Measurements from ENCODE around the gene KMT2B. TPM values are rescaled to one million over a fixed set of nuclear protein-coding genes. Genes with fewer than 3 reads are reported as not detected.
A peak's percentile ranks its signal among the peaks of the same experiment; 100 is the strongest.

Gene KMT2B
- total RNA-seq, 8 experiments from 2014 or later = 6.1 to 28.4 (median 11.0) TPM

DNA sequence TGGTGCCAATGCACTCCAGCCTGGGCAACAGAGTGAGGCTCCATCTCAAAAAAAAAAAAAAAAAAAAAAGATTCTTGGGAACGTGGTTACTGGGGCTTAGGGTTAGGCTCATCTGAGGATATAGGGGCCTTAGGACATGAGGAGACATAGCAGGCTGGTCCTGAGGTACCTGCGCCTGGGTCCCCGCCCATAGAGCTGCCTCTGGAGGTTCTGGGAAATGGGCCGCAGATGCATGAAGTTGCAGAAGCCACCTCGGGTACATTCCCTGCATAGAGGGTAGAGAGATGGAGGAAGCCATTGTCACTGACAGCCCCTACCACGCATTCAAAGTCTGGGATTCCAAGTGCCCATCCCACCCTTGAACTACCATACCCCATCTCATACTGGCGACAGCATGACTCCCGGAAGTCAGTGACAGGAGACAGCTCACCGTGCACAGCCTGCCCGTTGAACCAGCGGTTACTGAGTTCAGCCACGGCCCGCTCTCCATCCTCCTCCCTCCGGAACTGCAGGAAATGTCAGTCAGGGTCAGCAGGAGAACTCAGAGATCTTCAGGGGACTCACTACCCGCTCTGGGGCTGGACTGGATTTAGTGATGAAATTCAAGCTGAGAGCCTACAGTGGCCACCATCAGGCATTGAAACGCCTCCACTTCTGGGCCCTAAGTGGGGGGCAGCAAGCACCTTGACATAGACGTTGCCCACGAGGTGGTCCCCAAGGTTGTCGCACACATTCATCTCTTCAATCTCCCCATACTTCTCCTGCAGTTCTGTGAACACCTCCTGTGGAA lies 26.0 kb downstream of the KMT2B start:
- Histone ChIP-seq H3K27ac (no peak overlapping the region), H3K4me3 (peak overlapping the region; percentile 97 to 99 (median 98)), H3K4me1 (replicated peaks in 1 of 2) (peaks cover 11 to 12% of the 10 kb centered on the region in 2 donors)
- ATAC-seq (replicated peaks in 6 of 8) = no peak
- WGBS, 10 experiments = 33 to 100% (median 83%) methylated on average over 1 to 13 of the region's 19 CpGs; no CpG with 5 or more reads in 3 of the 10 experiments
- in situ Hi-C loops (cut with MboI; ENCODE audit: low pct_unique_long_range_greater_than_20kb in 2 of 9, low sequenced_read_pairs in 9 of 9, unreplicated experiment in 9 of 9) = no loop called here

DNA sequence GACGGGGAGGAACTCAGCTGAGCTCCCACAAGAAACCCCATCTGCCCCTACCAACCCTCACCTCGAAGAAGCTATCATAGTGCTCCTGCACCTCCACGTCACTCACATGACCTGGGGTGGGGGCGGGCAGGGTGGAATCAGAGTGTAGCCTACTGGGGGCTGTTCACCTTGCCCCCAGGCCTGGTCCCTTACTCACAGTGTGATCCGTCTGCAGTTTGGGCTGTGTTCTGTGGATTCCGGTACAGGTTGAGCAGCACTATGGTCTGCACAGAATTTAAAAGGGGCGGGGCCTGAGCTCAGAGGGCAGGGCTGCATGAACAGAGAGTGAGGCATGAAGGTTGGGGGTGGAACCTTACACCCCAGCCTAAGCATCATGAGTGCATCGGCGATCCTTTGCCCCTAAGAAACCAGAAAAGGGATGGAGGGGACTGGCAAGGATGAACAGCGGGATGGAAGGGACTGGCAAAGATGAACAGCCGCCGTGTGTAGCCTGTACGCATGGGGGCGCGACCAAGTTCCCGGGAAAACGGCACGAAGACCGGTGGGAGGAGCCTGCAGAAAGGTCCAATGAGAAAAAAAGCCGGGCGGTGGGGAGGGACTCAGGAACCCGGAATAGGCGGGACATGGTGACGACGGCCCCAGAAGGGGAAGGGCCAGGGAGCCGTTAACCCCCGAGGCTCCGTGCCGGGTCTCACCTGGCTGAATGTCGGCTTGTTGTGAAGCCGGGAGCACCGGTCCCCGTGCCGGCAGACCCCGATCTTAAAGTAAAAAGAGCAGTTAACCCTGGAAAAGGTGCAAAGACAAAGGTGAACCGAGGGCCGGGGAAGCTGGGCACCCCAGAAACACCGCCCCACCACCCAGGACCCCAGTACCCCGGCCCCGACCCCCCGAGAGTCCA lies 26.9 kb downstream of the KMT2B start:
- ATAC-seq (replicated peaks in 6 of 8) = peak; percentile 43 to 56 (median 47)
- Histone ChIP-seq H3K4me1 (replicated peaks in 1 of 2) (peaks cover 16 to 20% of the 10 kb centered on the region in 2 donors), H3K4me3 (peak overlapping the region; percentile 97 to 99 (median 98)), H3K27ac (peak overlapping the region; percentile 99 to 100)
- WGBS, 10 experiments = 0 to 2% (median 0%) methylated on average over 1 to 13 of the region's 41 CpGs; no CpG with 5 or more reads in 1 of the 10 experiments
- in situ Hi-C loops (cut with MboI; ENCODE audit: low pct_unique_long_range_greater_than_20kb in 2 of 9, low sequenced_read_pairs in 9 of 9, unreplicated experiment in 9 of 9) = no loop called here

DNA sequence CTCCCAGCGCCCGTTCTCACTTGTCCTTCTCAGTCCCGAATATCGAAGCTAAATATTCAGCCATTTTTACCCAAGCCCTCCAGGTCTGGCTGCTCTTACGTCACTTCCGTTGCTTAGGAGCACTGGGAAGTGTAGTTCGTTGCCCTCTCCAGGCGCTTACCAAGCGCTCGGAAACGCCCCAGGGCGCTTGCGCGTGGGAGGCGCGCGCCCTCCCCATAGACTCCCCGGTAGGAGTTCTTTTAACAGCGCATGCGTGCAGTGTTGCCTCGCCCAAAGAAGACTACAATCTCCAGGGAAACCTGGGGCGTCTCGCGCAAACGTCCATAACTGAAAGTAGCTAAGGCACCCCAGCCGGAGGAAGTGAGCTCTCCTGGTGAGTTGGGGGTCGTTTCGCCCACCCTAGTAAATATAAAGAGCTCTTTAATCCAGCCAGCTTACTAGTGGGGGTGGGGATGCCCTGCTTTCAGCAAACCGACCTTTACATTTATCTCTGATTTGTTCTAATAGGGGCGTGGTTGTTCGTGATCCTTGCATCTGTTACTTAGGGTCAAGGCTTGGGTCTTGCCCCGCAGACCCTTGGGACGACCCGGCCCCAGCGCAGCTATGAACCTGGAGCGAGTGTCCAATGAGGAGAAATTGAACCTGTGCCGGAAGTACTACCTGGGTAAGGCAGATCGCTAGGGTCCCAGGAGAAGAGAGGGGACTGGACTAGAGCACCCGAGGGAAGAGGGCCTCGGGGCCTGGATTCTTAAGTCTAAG lies 27.7 kb downstream of the KMT2B start, which contains the start of the genes PSENEN and U2AF1L4:
Gene PSENEN, plus strand, starts transcription at position 324 of the 759 bp plus-strand sequence. Its CDS starts 280 bp downstream, at position 604.
Gene U2AF1L4, minus strand, starts transcription at position 91 of the 759 bp plus-strand sequence. Its CDS starts 27 bp downstream, at position 64.
- Histone ChIP-seq H3K4me1 (replicated peaks in 1 of 2) (peaks cover 16 to 22% of the 10 kb centered on the region in 2 donors), H3K27ac (peak within 1 kb of the TSS; percentile 99 to 100), H3K4me3 (peak within 1 kb of the TSS; percentile 97 to 99 (median 98))
- WGBS, 10 experiments = 0 to 7% (median 1%) methylated on average over 1 to 27 of the region's 40 CpGs; no CpG with 5 or more reads in 4 of the 10 experiments
- in situ Hi-C loops (cut with MboI; ENCODE audit: low pct_unique_long_range_greater_than_20kb in 2 of 9, low sequenced_read_pairs in 9 of 9, unreplicated experiment in 9 of 9) = no loop called here
- peak; percentile 40 to 61 (median 54) for ATAC-seq (replicated peaks in 6 of 8)

DNA sequence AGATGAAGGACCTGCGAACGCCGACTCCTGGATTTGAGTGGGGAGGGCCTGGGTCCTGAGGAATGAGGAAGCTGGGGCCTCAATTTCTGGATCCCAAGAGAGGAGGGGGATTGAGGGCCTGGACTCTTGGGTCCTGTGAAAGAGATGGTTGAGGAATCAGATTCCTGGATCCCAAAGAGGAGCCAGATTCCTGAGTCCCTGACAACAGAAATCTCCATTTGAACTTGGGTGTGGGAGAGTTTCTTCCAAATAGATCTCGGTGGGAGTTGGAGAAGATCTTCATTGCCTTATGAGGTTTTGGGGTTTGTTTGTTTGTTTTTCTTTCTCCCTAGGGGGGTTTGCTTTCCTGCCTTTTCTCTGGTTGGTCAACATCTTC lies 28.3 kb downstream of the KMT2B start:
- 0 to 60% methylated on average over 1 of the region's 4 CpGs; no CpG with 5 or more reads in 8 of the 10 experiments for WGBS, 10 experiments
- peak overlapping the region; percentile 97 to 99 (median 98) for H3K4me3 ChIP-seq
- H3K4me1 ChIP-seq (replicated peaks in 1 of 2) = peaks cover 16 to 22% of the 10 kb centered on the region in 2 donors
- in situ Hi-C loops (cut with MboI; ENCODE audit: low pct_unique_long_range_greater_than_20kb in 2 of 9, low sequenced_read_pairs in 9 of 9, unreplicated experiment in 9 of 9) = no loop called here
- no peak for ATAC-seq (replicated peaks in 6 of 8)
- peak overlapping the region; percentile 37 to 63 for H3K27ac ChIP-seq

DNA sequence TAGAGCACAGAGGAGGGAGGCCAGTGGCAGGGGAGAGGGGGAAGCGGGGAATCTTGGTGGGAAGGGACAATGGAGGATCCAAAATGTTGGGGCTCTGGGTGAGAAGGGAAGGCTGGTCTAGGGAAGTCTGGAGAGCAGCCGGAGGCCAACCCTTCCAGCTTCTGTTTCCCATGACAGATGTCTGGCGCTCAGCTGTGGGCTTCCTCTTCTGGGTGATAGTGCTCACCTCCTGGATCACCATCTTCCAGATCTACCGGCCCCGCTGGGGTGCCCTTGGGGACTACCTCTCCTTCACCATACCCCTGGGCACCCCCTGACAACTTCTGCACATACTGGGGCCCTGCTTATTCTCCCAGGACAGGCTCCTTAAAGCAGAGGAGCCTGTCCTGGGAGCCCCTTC lies 28.7 kb downstream of the KMT2B start:
- Histone ChIP-seq H3K27ac (no peak overlapping the region), H3K4me1 (replicated peaks in 1 of 2) (peaks cover 15 to 20% of the 10 kb centered on the region in 2 donors), H3K4me3 (peak overlapping the region in 2 of 5 donors; percentile 97 to 99)
- WGBS, 10 experiments = 50 to 86% methylated on average over 1 to 4 of the region's 5 CpGs; no CpG with 5 or more reads in 8 of the 10 experiments
- no peak for ATAC-seq (replicated peaks in 6 of 8)
- in situ Hi-C loops (cut with MboI; ENCODE audit: low pct_unique_long_range_greater_than_20kb in 2 of 9, low sequenced_read_pairs in 9 of 9, unreplicated experiment in 9 of 9) = no loop called here

DNA sequence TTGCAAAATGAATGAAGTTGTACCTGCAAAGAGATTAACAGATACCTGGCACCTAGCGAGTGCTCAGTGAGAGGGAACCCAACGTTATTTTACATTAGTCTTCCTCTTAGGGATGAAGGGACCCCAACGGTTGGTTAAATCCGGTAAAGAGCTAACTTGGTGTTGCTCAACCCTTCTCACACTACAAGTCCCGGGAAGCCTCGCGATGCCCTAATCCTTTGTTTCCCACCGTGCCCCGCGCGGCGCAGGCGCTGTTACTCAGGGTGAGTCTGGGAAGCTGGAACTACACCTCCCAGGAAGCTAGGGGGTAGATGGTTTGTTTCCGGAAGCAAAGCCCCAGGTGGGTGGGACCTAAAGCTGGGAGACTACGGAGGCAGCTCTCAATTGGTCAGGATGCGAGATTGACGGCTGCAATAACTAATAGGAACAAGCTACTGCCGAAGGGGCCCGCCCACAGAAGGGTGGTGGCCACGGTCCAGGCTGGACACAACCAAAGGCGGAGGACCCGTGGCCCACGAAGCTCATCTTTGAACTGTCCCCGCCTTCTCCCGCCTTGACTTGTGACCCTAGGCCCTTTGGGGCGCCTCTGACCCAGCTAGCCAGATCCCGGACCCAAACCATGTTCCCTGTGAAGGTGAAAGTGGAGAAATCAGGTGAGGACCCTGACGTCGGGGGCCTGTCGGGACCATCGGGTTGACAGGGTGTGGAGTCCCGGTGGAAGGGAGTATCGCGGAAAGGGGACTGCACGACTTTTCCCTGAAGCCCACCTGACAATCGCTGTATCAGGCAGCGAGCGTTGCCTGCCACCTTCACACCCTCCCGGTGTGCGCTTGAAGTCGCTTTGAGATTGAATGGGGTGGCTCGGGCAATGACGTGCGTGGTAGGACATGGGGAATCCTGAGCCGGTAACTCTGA lies 30.6 kb downstream of the KMT2B start, which contains the start of gene LIN37:
Gene LIN37, plus strand, starts transcription at position 471 of the 915 bp plus-strand sequence. Its CDS starts 149 bp downstream, at position 620.
- Histone ChIP-seq H3K4me3 (peak within 1 kb of the TSS; percentile 62 to 85 (median 80)), H3K27ac (peak within 1 kb of the TSS; percentile 54 to 62), H3K4me1 (replicated peaks in 1 of 2) (peaks cover 13 to 18% of the 10 kb centered on the region in 2 donors)
- in situ Hi-C loops (cut with MboI; ENCODE audit: low pct_unique_long_range_greater_than_20kb in 2 of 9, low sequenced_read_pairs in 9 of 9, unreplicated experiment in 9 of 9) = no loop called here
- 0 to 12% (median 0%) methylated on average over 2 to 22 of the region's 45 CpGs; no CpG with 5 or more reads in 2 of the 10 experiments for WGBS, 10 experiments
- ATAC-seq (replicated peaks in 6 of 8) = peak; percentile 69 to 82 (median 80)

DNA sequence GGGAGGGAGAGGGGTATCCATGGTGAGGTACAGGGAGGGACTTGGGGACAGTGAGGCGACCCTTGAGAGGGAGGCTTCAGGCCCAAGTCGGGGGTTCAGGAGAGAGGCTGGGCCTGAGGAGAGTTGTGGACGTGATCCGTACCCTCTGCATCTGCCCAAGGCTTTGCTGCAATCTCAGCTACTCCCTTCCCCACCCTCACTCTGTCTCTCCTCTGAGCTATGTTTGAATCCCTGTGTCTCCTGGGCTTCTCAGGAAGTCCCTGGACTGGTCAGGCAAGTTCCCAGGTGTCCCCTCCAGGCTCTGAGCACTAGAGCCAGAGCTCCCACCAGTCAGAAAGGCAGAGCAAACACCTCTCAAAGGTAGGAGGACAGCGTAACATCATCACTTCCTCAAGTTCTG lies 32.4 kb downstream of the KMT2B start:
- no peak overlapping the region for H3K27ac ChIP-seq
- in situ Hi-C loops (cut with MboI; ENCODE audit: low pct_unique_long_range_greater_than_20kb in 2 of 9, low sequenced_read_pairs in 9 of 9, unreplicated experiment in 9 of 9) = no loop called here
- WGBS, 10 experiments = 40 to 80% (median 80%) methylated on average over 1 of the region's 5 CpGs; no CpG with 5 or more reads in 7 of the 10 experiments
- H3K4me3 ChIP-seq = no peak overlapping the region
- no peak for ATAC-seq (replicated peaks in 6 of 8)
- peaks cover 11 to 14% of the 10 kb centered on the region in 2 donors for H3K4me1 ChIP-seq (replicated peaks in 1 of 2)

DNA sequence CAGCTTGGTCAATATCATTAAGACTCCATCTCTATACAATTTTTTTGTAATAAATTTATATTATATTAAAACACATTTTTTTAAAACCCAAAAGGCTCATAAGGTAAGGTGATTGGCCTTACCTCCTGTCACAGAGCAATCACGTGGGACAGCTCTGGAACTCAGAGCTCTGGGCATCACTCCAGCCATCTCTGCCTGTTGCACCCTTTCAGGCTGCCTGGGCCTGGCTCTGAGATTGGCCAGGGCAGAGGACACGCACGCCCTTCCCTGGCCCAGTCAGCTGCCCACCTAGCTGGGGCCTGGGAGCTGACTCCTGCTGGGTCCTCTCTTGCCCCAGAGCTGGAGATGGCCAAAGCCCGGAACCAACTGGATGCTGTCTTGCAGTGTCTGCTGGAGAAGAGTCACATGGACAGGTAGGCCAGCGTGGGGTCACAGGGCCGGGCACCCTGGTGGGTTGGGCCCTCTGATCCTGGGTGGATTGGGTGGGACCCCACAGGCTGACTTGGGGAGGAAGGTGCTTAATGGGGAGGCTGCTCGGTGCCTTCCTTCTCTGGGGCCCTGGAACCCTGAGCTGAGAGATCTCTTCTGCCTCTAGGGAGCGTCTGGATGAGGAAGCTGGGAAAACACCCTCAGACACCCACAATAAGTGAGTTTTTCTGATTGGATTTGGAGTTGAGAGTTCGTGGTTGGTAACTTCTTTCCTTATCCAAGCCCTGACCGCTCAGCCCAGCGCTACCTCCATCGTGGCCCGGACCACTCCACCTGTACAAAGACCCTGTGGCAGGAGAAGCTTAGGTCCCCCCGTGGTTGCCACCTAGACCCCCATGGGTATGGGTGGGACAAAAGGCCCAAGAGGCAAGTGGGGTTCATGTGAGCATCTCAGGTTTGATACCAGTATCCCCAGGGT lies 34.3 kb downstream of the KMT2B start:
- WGBS, 10 experiments = 44 to 100% (median 90%) methylated on average over 1 to 7 of the region's 14 CpGs; no CpG with 5 or more reads in 3 of the 10 experiments
- in situ Hi-C loops (cut with MboI; ENCODE audit: low pct_unique_long_range_greater_than_20kb in 2 of 9, low sequenced_read_pairs in 9 of 9, unreplicated experiment in 9 of 9) = no loop called here

DNA sequence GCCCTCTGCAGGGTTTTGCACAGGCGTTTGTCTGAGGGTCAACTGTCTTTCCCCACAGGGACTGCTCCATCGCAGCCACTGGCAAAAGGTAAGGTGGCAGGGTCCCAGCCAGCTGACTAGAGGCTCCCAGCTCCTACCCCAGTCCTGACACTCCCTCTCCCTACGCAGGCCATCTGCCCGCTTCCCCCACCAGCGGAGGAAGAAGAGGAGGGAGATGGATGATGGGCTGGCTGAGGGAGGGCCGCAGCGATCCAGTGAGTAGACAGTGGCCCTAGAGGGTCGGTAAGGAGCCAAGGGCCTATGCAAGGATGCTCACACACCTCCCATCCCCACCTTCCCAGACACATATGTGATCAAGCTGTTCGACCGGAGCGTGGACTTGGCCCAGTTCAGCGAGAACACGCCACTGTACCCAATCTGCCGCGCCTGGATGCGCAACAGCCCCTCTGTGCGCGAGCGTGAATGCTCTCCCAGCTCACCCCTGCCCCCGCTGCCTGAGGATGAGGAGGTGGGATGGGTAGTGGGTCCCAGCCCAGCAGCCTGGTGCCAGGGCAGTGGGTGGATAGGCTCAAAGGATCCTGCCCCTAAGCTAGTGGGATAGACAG lies 35.0 kb downstream of the KMT2B start:
- H3K4me3 ChIP-seq = no peak overlapping the region
- H3K27ac ChIP-seq = no peak overlapping the region
- 50 to 100% (median 84%) methylated on average over 1 to 13 of the region's 20 CpGs; no CpG with 5 or more reads in 3 of the 10 experiments for WGBS, 10 experiments
- H3K4me1 ChIP-seq (replicated peaks in 1 of 2) = peaks cover 17 to 18% of the 10 kb centered on the region in 2 donors
- in situ Hi-C loops (cut with MboI; ENCODE audit: low pct_unique_long_range_greater_than_20kb in 2 of 9, low sequenced_read_pairs in 9 of 9, unreplicated experiment in 9 of 9) = no loop called here
- ATAC-seq (replicated peaks in 6 of 8) = no peak

More for the DNA sequence above, 34.3 kb downstream of the KMT2B start:
- Histone ChIP-seq H3K27ac (no peak overlapping the region), H3K4me1 (replicated peaks in 1 of 2) (peaks cover 15 to 16% of the 10 kb centered on the region in 2 donors), H3K4me3 (no peak overlapping the region)
- ATAC-seq (replicated peaks in 6 of 8) = no peak

DNA sequence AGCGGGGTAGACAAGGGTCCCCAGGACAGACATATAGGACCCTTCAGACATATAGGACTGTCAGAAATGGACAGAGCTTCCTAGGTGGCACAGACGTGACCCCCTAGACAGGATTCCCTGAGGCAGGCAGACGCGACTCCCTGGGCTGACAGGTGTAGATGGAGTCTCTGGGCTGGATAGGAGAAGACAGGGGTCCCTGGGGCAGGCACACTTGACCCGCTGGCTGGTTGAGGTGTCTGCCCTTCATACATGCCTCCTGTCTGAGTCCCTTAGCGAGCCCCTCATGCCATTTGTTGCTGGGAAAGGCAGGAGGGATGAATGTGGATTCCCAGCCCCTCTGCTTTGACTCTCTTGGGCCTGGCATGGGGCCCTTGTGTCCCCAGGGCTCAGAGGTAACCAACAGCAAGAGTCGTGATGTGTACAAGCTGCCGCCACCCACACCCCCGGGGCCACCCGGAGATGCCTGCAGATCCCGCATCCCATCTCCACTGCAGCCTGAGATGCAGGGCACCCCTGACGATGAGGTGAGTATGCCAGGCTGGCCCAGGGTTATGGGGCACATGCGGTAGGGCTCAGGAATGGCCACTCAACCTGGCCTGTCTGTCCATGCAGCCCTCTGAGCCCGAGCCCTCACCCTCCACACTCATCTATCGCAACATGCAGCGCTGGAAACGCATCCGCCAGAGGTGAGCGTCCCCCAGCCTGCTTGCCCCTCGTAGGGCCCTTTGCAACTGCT lies 36.0 kb downstream of the KMT2B start:
- Histone ChIP-seq H3K4me1 (replicated peaks in 1 of 2) (peaks cover 17 to 20% of the 10 kb centered on the region in 2 donors), H3K4me3 (no peak overlapping the region), H3K27ac (no peak overlapping the region)
- in situ Hi-C loops (cut with MboI; ENCODE audit: low pct_unique_long_range_greater_than_20kb in 2 of 9, low sequenced_read_pairs in 9 of 9, unreplicated experiment in 9 of 9) = no loop called here
- 80 to 100% (median 100%) methylated on average over 1 to 3 of the region's 20 CpGs; no CpG with 5 or more reads in 7 of the 10 experiments for WGBS, 10 experiments
- no peak for ATAC-seq (replicated peaks in 6 of 8)
